ENCODE data around the gene EYS. TPM values are rescaled to one million over a fixed set of nuclear protein-coding genes. Genes with fewer than 3 reads are reported as not detected.

EYS gene
- total RNA-seq, 6 experiments from 2014 or later: 0.18 TPM; not detected in 5

- H3K36me3 Mint-ChIP-seq (ENCODE audit: low read depth): no peaks in the 10 kb centered on the region
- H3K27ac Mint-ChIP-seq: no peak overlapping the region
- no peak overlapping the region for H3K4me3 Mint-ChIP-seq
- no peaks in the 10 kb centered on the region; the same call in 1 of the 2 replicates for H3K27me3 Mint-ChIP-seq (ENCODE audit: insufficient read depth)
- no peak for DNase-seq
- H3K9me3 Mint-ChIP-seq: peaks cover 24% of the 10 kb centered on the region
- H3K4me1 Mint-ChIP-seq (ENCODE audit: low read depth): no peaks in the 10 kb centered on the region
- no peak for TF ChIP-seq CTCF (IDR thresholded peaks at IDR 0.05)
These were observed 1115.4 kb downstream of the EYS start for GRCh38 chr6:64591676-64592036.

GRCh38 chr6:64590965-64591675 is 1115.9 kb downstream of the EYS start:
- H3K36me3 Mint-ChIP-seq (ENCODE audit: low read depth): no peaks in the 10 kb centered on the region
- no peaks in the 10 kb centered on the region for H3K4me1 Mint-ChIP-seq (ENCODE audit: low read depth)
- no peak for TF ChIP-seq CTCF (IDR thresholded peaks at IDR 0.05)
- no peak overlapping the region for H3K27ac Mint-ChIP-seq
- H3K4me3 Mint-ChIP-seq: no peak overlapping the region
- DNase-seq: no peak
- no peaks in the 10 kb centered on the region; the same call in 1 of the 2 replicates for H3K27me3 Mint-ChIP-seq (ENCODE audit: insufficient read depth)
- H3K9me3 Mint-ChIP-seq: peaks cover 20% of the 10 kb centered on the region

DNA sequence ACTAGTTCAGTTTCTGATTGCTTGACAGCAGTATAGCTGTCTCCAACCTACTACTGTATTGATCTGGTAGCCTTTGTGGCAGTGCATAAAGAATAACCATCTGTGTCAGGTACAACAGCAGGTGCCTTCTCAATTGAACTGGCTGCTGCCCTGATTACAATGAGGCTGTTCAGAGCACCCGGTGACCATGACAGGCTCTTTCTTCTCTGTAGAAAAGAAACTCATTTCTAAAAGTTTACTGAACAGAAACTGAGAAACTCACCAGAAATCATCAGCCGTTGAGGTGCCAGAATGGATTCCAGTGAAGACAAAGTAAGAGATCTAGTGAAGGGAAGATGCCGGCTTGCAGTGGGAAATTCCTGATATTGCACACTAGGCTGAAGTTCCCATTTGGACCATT is 1117.1 kb downstream of the EYS start:
- no peak for DNase-seq
- H3K4me3 Mint-ChIP-seq: no peak overlapping the region
- TF ChIP-seq CTCF (IDR thresholded peaks at IDR 0.05): no peak
- H3K36me3 Mint-ChIP-seq (ENCODE audit: low read depth): no peaks in the 10 kb centered on the region
- H3K27me3 Mint-ChIP-seq (ENCODE audit: insufficient read depth): no peaks in the 10 kb centered on the region; the same call in 1 of the 2 replicates
- peaks cover 16% of the 10 kb centered on the region for H3K9me3 Mint-ChIP-seq
- no peak overlapping the region for H3K27ac Mint-ChIP-seq
- H3K4me1 Mint-ChIP-seq (ENCODE audit: low read depth): no peaks in the 10 kb centered on the region

DNA sequence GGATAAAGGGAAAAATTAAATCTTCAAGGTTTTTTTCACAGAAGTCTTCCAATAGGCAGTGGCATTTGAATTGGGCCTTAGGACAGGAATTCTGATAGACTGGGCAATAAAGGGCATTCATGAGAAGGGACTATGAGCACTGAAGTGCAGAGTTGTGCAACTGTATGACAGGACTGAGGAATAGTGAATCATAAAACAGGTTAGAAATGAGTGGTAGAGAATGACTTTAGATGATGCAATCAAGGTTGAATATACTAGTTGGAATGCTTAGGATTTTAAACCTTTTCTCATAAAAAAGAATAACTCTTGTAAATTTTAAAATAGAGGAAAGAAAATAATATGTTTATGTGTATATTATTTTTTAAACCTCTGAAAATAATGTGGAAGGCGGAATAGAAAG is 1126.7 kb downstream of the EYS start:
- Mint-ChIP-seq H3K36me3 (ENCODE audit: low read depth) (no peaks in the 10 kb centered on the region), H3K27me3 (ENCODE audit: insufficient read depth) (no peaks in the 10 kb centered on the region; the same call in 1 of the 2 replicates), H3K9me3 (peaks cover 25% of the 10 kb centered on the region; the same call in 1 of the 2 replicates), H3K4me1 (ENCODE audit: low read depth) (no peaks in the 10 kb centered on the region), H3K27ac (no peak overlapping the region), H3K4me3 (no peak overlapping the region)
- no peak for DNase-seq
- TF ChIP-seq CTCF (IDR thresholded peaks at IDR 0.05): no peak

- Mint-ChIP-seq H3K27me3 (ENCODE audit: insufficient read depth) (peaks cover 1% of the 10 kb centered on the region; the same call in 1 of the 2 replicates), H3K36me3 (ENCODE audit: low read depth) (no peaks in the 10 kb centered on the region), H3K4me3 (no peak overlapping the region), H3K9me3 (peaks cover 22% of the 10 kb centered on the region), H3K27ac (no peak overlapping the region), H3K4me1 (ENCODE audit: low read depth) (no peaks in the 10 kb centered on the region)
- no peak for DNase-seq
- TF ChIP-seq CTCF (IDR thresholded peaks at IDR 0.05): no peak
These were observed 1153.7 kb downstream of the EYS start for GRCh38 chr6:64553249-64553786.

Measured in HFFc6 (cell line).